GM19328 (cell line): Measurements from ENCODE around the gene PLCB4.

ENCODE experiments used
- ATAC-seq: cut with Tn5 transposase; IDR thresholded peaks from one replicate; pipeline ENCODE4 v1.9.1; 2021; ENCODE audit warnings: mild to moderate bottlenecking, moderate library complexity; ENCODE audit not compliant: unreplicated experiment

PLCB4 gene

GRCh38 chr20:9256393-9256792, 187.5 kb downstream of the PLCB4 start:
- ATAC-seq: no peak

- no peak for ATAC-seq
Measured at GRCh38 chr20:9258901-9259300, 190.0 kb downstream of the PLCB4 start.

- no peak for ATAC-seq
Measured at GRCh38 chr20:9260027-9260426, 191.1 kb downstream of the PLCB4 start.

- ATAC-seq: no peak
Measured at GRCh38 chr20:9261781-9262180, 192.9 kb downstream of the PLCB4 start.

GRCh38 chr20:9262653-9263194, 193.8 kb downstream of the PLCB4 start:
- no peak for ATAC-seq

- ATAC-seq: no peak
Measured at GRCh38 chr20:9269280-9269971, 200.5 kb downstream of the PLCB4 start.

GRCh38 chr20:9270831-9271230, 201.9 kb downstream of the PLCB4 start:
- no peak for ATAC-seq

- no peak for ATAC-seq
Measured at GRCh38 chr20:9276966-9277468, 208.1 kb downstream of the PLCB4 start.

GRCh38 chr20:9279918-9280401, 211.1 kb downstream of the PLCB4 start:
- no peak for ATAC-seq

- no peak for ATAC-seq
Measured at GRCh38 chr20:9280666-9281065, 211.8 kb downstream of the PLCB4 start.

- ATAC-seq: no peak
Measured at GRCh38 chr20:9281803-9282202, 212.9 kb downstream of the PLCB4 start.

GRCh38 chr20:9285617-9286016, 216.7 kb downstream of the PLCB4 start:
- no peak for ATAC-seq

- ATAC-seq: no peak
Measured at GRCh38 chr20:9286501-9287461, 217.9 kb downstream of the PLCB4 start.

GRCh38 chr20:9287826-9288225, 218.9 kb downstream of the PLCB4 start:
- ATAC-seq: no peak

- ATAC-seq: no peak
Measured at GRCh38 chr20:9290331-9290730, 221.4 kb downstream of the PLCB4 start.

GRCh38 chr20:9293145-9293544, 224.3 kb downstream of the PLCB4 start:
- no peak for ATAC-seq

- no peak for ATAC-seq
Measured at GRCh38 chr20:9294041-9294440, 225.2 kb downstream of the PLCB4 start.

GRCh38 chr20:9298906-9299305, 230.0 kb downstream of the PLCB4 start:
- ATAC-seq: no peak

- ATAC-seq: no peak
Measured at GRCh38 chr20:9300080-9300479, 231.2 kb downstream of the PLCB4 start.

- no peak for ATAC-seq
Measured at GRCh38 chr20:9300534-9300933, 231.6 kb downstream of the PLCB4 start.
